NCI-H1417 (cell line): ENCODE results near the gene ANKRD39.
"Not testable (repeated sequence)": the region's sequence is repeated elsewhere in the genome, so short reads cannot be mapped to it uniquely, and the experiment has no call there.

Source experiments
- DNase-seq, 3 experiments: peaks; one replicate each; lab custom pipeline; 2025; lab: John Stamatoyannopoulos, UW

The ANKRD39 gene

GRCh38 chr2:96870626-96871255 lies 12.9 kb upstream of the ANKRD39 start:
- peak; percentile 57 to 75 (median 59) for DNase-seq

- peak; percentile 37 to 74 (median 73) for DNase-seq
These were observed 12.2 kb upstream of the ANKRD39 start, which contains the start of gene SEMA4C for GRCh38 chr2:96869822-96870625. TSS of gene SEMA4C (minus strand) at chr2:96870080. CDS start at chr2:96867886, 2,194 bp downstream.

GRCh38 chr2:96869281-96869821 lies 11.5 kb upstream of the ANKRD39 start:
- DNase-seq, result peak in 2 of 3 experiments; percentile 46 to 63

- DNase-seq, result peak; percentile 57 to 85 (median 81)
These were observed 10.9 kb upstream of the ANKRD39 start for GRCh38 chr2:96868555-96869280.

GRCh38 chr2:96867756-96868554 lies 10.1 kb upstream of the ANKRD39 start:
- DNase-seq, result peak in 1 of 3 experiments; percentile 56

- no peak for DNase-seq
These were observed 9.4 kb upstream of the ANKRD39 start for GRCh38 chr2:96866986-96867755.

GRCh38 chr2:96866586-96866985 lies 8.8 kb upstream of the ANKRD39 start:
- no peak for DNase-seq

- no peak for DNase-seq
These were observed 8.3 kb upstream of the ANKRD39 start for GRCh38 chr2:96866149-96866548.

GRCh38 chr2:96865654-96866053 lies 7.8 kb upstream of the ANKRD39 start:
- DNase-seq, result no peak

GRCh38 chr2:96864343-96865091 lies 6.7 kb upstream of the ANKRD39 start:
- no peak for DNase-seq

GRCh38 chr2:96863575-96864342 lies 5.9 kb upstream of the ANKRD39 start:
- DNase-seq, result no peak

- DNase-seq, result not testable (repeated sequence)
These were observed 5.2 kb upstream of the ANKRD39 start for GRCh38 chr2:96863056-96863455.

GRCh38 chr2:96861074-96861473 lies 3.3 kb upstream of the ANKRD39 start:
- DNase-seq, result no peak

- no peak for DNase-seq
These were observed 2.5 kb upstream of the ANKRD39 start for GRCh38 chr2:96860065-96861029.

- no peak for DNase-seq
These were observed 1.9 kb upstream of the ANKRD39 start for GRCh38 chr2:96859681-96860064.

GRCh38 chr2:96859099-96859649 lies 1.4 kb upstream of the ANKRD39 start:
- no peak for DNase-seq

- peak; percentile 58 to 78 (median 72) for DNase-seq
These were observed 795 bp downstream of the ANKRD39 start for GRCh38 chr2:96856776-96857666.
